Fibroblast of pulmonary artery (primary cell): ENCODE measurements around the gene MBTPS1.

ENCODE experiments used
- DNase-seq: peaks from one replicate; pipeline ENCODE4 v3.0.0-alpha.2; 2010; ENCODE audit warnings: low read depth
- H3K4me3 ChIP-seq: replicated peaks from 2 replicates; pipeline ENCODE4 v1.5.1; 2011; ENCODE audit warnings: low read depth, mild to moderate bottlenecking, control low read depth, low read length, moderate library complexity
- TF ChIP-seq, protein P1 (sequence below): IDR thresholded peaks from 2 replicates; pipeline ENCODE4 v1.5.1; 2011; ENCODE audit warnings: mild to moderate bottlenecking, control low read depth, low read length, inconsistent platforms; ENCODE audit errors: missing control alignments

The MBTPS1 gene

GRCh38 chr16:84143784-84144199 is 27.1 kb upstream of the MBTPS1 start:
- TF ChIP-seq, protein P1, sequence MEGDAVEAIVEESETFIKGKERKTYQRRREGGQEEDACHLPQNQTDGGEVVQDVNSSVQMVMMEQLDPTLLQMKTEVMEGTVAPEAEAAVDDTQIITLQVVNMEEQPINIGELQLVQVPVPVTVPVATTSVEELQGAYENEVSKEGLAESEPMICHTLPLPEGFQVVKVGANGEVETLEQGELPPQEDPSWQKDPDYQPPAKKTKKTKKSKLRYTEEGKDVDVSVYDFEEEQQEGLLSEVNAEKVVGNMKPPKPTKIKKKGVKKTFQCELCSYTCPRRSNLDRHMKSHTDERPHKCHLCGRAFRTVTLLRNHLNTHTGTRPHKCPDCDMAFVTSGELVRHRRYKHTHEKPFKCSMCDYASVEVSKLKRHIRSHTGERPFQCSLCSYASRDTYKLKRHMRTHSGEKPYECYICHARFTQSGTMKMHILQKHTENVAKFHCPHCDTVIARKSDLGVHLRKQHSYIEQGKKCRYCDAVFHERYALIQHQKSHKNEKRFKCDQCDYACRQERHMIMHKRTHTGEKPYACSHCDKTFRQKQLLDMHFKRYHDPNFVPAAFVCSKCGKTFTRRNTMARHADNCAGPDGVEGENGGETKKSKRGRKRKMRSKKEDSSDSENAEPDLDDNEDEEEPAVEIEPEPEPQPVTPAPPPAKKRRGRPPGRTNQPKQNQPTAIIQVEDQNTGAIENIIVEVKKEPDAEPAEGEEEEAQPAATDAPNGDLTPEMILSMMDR: no peak
- H3K4me3 ChIP-seq: peak overlapping the region; percentile 86
- peak; percentile 8 for DNase-seq

DNA sequence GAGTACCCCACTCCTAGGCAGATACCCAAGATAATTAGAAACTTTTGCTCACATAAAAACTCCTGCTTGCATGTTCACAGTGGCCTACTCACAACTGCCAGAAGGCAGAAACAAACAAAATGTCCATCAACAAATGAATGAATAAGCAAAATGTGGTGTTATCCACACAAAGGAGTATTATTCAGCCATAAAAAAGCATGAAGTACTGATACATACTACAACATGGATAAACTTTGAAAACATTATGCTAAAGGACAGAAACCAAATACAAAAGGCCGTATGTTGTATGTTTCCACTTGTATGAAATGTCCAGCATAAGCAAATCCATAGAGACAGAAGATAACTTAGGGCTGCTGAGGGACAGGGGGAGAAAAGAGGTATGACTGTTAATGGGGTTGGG is 26.3 kb upstream of the MBTPS1 start:
- H3K4me3 ChIP-seq: no peak overlapping the region
- TF ChIP-seq, protein P1: no peak
- no peak for DNase-seq

DNA sequence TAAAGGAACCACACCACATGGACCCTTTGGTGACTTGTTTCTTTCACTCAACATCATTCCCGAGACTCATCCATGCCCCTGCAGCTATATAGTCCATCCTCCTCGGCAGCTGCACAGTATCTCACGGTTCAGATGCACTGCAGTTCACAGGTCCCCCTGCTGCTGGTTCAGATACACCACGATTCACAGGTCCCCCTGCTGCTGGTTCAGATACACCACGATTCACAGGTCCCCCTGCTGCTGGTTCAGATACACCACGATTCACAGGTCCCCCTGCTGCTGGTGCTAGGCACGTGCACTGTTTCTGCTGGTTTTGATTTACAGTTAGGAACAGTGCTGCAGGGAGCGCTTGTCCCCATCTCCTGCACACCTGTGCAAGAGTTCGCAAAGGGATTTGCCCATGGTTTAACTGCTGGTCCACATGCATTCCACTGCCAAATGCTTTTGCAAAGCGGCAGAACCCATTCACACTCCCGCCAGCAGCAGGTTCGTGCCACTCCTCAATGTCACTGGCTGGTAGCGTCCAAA is 24.5 kb upstream of the MBTPS1 start:
- H3K4me3 ChIP-seq: no peak overlapping the region
- no peak for DNase-seq
- TF ChIP-seq, protein P1: no peak

DNA sequence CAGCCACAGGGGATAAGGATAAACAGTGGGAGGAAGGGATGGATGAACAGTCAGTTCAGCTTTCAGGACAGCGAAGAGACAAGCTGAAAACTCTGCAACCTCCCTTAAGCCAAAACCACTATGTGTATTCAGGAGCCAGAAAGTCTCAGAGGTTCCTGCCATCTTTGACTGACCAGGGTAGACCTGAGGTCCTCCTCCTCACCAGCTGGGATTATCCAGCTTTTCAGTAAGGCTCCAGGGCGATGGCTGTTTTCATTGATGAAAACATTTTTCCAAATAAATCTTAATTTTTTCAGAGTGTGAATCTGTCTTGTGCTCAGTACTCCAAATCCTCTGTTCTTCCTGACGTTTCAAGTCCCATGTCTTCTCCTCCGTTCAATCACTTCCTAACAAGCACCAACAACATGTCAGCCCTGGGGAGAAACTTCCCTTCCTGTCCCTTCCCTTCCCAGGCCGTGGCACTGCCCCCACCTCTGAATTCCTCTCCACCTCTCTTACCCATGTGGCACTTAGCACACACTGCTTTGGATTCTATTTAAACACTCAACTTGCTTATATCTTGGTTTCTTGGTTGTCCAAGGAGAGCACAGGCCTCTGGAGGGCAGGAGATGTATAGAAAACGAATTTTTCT is 23.0 kb upstream of the MBTPS1 start:
- no peak overlapping the region for H3K4me3 ChIP-seq
- TF ChIP-seq, protein P1: no peak
- no peak for DNase-seq

DNA sequence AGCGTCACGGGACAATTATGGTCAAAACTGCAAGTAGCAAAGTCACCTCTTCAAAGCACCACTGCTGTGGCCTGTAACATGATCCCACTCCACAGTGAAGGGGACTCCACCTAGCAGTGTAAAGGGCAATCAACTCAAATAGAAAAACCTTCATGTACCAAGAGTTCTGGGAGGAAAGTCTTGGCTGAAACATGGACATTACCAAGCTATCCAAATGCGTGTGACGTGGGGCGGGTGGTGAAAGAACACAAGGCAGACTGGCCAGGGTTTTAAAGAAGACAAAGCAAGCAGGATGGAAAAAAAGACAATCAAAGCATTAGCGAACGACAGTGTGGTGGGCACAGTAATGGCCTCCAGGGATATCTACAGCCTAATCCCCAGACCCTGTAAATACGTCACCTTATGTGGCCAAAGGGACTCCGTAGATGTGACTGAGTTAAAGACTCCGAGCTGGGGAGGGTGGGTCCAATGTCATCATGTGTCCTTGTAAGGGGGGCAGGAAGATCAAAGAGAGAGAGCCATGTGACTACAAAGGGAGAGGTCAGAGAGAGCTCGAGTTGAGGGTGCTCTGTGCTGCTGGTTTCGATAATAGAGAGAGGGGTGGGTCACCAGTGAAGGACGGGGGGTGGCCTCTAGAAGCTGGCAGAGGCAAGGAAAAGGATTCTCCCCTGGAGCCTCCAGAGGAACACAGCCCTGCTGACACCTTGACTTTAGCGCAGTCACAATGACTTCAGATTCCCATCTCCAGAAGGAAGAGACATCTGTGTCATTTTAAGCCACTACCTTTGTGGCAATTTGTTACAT is 22.3 kb upstream of the MBTPS1 start:
- DNase-seq: peak; percentile 24
- H3K4me3 ChIP-seq: no peak overlapping the region
- TF ChIP-seq, protein P1: no peak

- no peak overlapping the region for H3K4me3 ChIP-seq
- no peak for DNase-seq
- TF ChIP-seq, protein P1: no peak
These were observed 21.7 kb upstream of the MBTPS1 start for GRCh38 chr16:84138500-84138823.
